Stimulated activated CD8-positive, alpha-beta memory T cell treated with anti-CD3 and anti-CD28 coated beads, Interleukin-7, amount 100 ng/mL, for 1 hour (primary cell): ENCODE measurements around the gene CYP3A4.
"Not testable (repeated sequence)": the region's sequence is repeated elsewhere in the genome, so short reads cannot be mapped to it uniquely, and the experiment has no call there.

Source experiments
- DNase-seq, 2 donors: peaks; one replicate each; pipeline ENCODE4 v3.0.0-alpha.2; 2020; ENCODE audit warnings: low read depth in 2 of 2

CYP3A4 gene

GRCh38 chr7:99723201-99723600 is 60.8 kb downstream of the CYP3A4 start:
- not testable (repeated sequence) for DNase-seq

GRCh38 chr7:99720800-99721595 is 63.0 kb downstream of the CYP3A4 start:
- DNase-seq, result no peak

DNA sequence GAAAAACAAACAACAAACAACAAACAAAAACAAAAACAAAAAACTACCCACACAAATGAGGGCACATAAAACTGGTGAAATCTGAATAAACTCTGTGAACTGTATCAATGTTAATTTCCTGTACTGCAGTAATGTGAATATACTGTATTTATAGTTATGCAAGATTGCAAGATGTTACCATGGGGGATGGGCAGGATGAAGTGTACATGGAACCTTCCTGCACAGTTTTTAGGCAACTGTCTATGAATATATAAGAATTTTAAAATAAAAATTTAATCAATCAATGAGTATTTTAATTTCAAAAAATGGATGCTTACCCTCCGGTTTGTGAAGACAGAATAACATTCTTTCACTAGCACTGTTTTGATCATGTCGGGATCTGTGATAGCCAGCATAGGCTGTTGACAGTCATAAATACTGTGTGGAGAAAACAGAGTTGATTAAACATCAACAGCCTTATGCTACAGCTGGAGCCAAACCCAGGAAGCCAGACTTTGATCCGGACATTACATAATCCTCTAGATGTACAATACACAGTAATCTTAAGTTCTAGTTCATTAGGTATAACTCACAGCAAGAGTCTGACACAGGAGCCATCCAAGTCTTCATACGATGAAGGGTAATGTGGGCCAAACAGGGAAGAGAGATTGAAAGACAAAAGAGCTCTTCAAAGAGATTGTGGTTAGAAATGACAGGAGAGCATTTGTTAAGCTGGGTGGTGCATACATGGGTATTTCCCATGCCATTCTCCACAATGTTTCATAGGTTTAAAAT is 63.8 kb downstream of the CYP3A4 start:
- DNase-seq, result no peak

DNA sequence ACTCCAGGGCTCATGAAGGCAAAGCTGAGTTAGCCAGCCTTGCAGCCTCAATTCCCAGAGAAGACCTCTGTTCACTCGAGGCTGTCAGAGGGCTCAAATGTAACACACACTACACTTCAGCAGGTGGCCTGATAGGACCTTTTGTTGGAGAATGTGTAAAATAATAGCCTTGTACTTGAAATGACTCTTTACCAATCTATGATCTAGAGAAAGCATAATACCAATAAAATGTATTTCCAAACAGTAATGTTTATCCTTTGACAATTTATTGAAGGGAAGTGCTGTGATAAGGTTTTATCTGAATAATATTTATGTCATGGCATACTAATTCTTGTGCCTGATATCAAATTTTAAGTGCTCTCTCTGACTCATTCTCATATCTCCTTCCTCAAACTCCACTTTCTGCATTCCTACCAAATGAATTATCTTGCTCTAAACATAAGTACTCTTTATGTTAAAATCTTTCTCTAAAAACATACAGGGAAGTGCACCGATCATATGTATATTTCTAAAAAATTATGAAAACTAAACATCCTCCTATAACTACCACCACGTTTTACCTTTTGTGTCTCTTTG is 69.9 kb downstream of the CYP3A4 start:
- no peak for DNase-seq

- DNase-seq, result no peak
Measured at GRCh38 chr7:99709838-99710578, 74.0 kb downstream of the CYP3A4 start.

DNA sequence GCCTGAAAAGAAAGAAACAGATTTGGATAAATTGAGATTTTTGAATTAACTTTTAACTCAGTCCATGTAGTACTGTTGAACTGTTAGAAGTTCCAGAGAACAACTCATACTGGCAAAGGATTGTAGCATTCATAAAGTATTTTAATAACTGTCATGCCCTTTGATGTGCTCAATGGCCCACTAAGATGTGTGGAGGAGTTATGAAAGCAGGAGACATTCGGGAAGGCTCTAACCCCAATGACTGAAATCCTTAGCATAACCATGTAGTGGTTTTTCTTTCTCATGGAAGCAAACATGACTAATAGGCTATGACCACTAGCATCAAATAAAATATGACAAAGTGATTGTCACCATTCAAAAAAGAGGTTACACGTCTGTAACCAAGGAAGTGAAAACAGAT is 74.7 kb downstream of the CYP3A4 start:
- no peak for DNase-seq

- no peak for DNase-seq
Measured at GRCh38 chr7:99707096-99707495, 76.9 kb downstream of the CYP3A4 start.
